ENCODE measurements around the gene BBS5.

DNA sequence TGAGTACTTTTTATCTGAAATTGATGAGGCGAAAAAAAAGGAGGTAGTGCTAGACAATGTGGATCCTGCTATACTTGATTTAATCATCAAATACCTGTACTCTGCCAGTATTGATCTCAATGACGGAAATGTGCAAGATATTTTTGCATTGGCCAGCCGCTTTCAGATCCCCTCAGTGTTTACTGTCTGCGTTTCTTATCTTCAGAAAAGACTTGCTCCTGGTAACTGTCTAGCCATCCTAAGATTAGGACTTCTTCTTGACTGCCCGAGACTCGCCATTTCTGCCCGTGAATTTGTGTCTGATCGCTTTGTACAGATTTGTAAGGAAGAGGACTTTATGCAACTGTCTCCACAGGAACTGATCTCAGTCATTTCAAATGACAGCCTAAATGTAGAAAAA, 30.7 kb downstream of the BBS5 start:
- TF ChIP-seq, protein P1, sequence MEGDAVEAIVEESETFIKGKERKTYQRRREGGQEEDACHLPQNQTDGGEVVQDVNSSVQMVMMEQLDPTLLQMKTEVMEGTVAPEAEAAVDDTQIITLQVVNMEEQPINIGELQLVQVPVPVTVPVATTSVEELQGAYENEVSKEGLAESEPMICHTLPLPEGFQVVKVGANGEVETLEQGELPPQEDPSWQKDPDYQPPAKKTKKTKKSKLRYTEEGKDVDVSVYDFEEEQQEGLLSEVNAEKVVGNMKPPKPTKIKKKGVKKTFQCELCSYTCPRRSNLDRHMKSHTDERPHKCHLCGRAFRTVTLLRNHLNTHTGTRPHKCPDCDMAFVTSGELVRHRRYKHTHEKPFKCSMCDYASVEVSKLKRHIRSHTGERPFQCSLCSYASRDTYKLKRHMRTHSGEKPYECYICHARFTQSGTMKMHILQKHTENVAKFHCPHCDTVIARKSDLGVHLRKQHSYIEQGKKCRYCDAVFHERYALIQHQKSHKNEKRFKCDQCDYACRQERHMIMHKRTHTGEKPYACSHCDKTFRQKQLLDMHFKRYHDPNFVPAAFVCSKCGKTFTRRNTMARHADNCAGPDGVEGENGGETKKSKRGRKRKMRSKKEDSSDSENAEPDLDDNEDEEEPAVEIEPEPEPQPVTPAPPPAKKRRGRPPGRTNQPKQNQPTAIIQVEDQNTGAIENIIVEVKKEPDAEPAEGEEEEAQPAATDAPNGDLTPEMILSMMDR (IDR thresholded peaks at IDR 0.05) = no peak
- TF ChIP-seq POLR2A (IDR thresholded peaks at IDR 0.05) (no peak), POLR2AphosphoS5 (IDR thresholded peaks at IDR 0.05) (no peak)

Data from prostate gland (tissue), 2 donors.